Epidermal melanocyte (primary cell): ENCODE results near the gene OTC.

ENCODE experiments used
- DNase-seq: peaks from one replicate; pipeline ENCODE4 v3.0.0; 2011; ENCODE audit warnings: low spot score; ENCODE audit not compliant: insufficient read length

Gene OTC

GRCh38 chrX:38465686-38466085 is 113.3 kb downstream of the OTC start:
- DNase-seq: no peak

- no peak for DNase-seq
These were observed 116.3 kb downstream of the OTC start for GRCh38 chrX:38468563-38469157.
